Mesodermal cell (in vitro differentiated cells): ENCODE data around the gene MC2R.

ENCODE experiments used
- H3K27ac ChIP-seq: 2 replicates; pipeline ENCODE4 v1.7.0; 2013; ENCODE audit warnings: mild to moderate bottlenecking, low read depth, low read length, moderate library complexity; ENCODE audit not compliant: severe bottlenecking
- H3K36me3 ChIP-seq: 2 replicates; pipeline ENCODE4 v1.7.1; 2013; ENCODE audit warnings: mild to moderate bottlenecking, low read length, moderate library complexity; ENCODE audit not compliant: control insufficient read depth, insufficient read depth
- H3K4me1 ChIP-seq: one replicate; pipeline ENCODE4 v1.7.1; 2013; ENCODE audit warnings: mild to moderate bottlenecking, low read length; ENCODE audit not compliant: insufficient read depth, control insufficient read depth, poor library complexity, severe bottlenecking
- H3K4me3 ChIP-seq: 2 replicates; pipeline ENCODE4 v1.7.0; 2013; ENCODE audit warnings: low read length, control low read depth, mild to moderate bottlenecking; ENCODE audit not compliant: insufficient read depth, poor library complexity, severe bottlenecking; ENCODE audit errors: extremely low read depth
- H3K9me3 ChIP-seq: 2 replicates; pipeline ENCODE4 v1.7.1; 2013; ENCODE audit warnings: mild to moderate bottlenecking, low read length, moderate library complexity; ENCODE audit not compliant: control insufficient read depth
- WGBS, 2 experiments: methylation state at CpG; one replicate each; pipeline ENCODE4 v1.1.5; 2013; ENCODE audit warnings: missing lambda C conversion rate in 2 of 2; ENCODE audit not compliant: insufficient coverage in 2 of 2; 5-methylcytosine and 5-hydroxymethylcytosine counted together

Gene MC2R

GRCh38 chr18:13916559-13916958 lies 1.2 kb upstream of the MC2R start:
- Histone ChIP-seq H3K27ac (peak overlapping the region; percentile 10), H3K36me3 (no peaks in the 10 kb centered on the region), H3K9me3 (no peaks in the 10 kb centered on the region), H3K4me3 (no peak overlapping the region), H3K4me1 (no peaks in the 10 kb centered on the region)
- 63 to 69% methylated on average over 6 of the region's 6 CpGs for WGBS, 2 experiments

GRCh38 chr18:13915995-13916431 lies 677 bp upstream of the MC2R start:
- no peak overlapping the region for H3K4me3 ChIP-seq
- H3K27ac ChIP-seq = no peak overlapping the region
- H3K36me3 ChIP-seq = no peaks in the 10 kb centered on the region
- no peaks in the 10 kb centered on the region for H3K4me1 ChIP-seq
- 90 to 94% methylated on average over 4 to 5 of the region's 7 CpGs for WGBS, 2 experiments
- no peaks in the 10 kb centered on the region for H3K9me3 ChIP-seq

GRCh38 chr18:13914756-13915155 lies 580 bp downstream of the MC2R start:
- 77 to 90% methylated on average over 6 to 8 of the region's 9 CpGs for WGBS, 2 experiments
- Histone ChIP-seq H3K27ac (no peak overlapping the region), H3K9me3 (no peaks in the 10 kb centered on the region), H3K4me3 (no peak overlapping the region), H3K4me1 (no peaks in the 10 kb centered on the region), H3K36me3 (no peaks in the 10 kb centered on the region)

DNA sequence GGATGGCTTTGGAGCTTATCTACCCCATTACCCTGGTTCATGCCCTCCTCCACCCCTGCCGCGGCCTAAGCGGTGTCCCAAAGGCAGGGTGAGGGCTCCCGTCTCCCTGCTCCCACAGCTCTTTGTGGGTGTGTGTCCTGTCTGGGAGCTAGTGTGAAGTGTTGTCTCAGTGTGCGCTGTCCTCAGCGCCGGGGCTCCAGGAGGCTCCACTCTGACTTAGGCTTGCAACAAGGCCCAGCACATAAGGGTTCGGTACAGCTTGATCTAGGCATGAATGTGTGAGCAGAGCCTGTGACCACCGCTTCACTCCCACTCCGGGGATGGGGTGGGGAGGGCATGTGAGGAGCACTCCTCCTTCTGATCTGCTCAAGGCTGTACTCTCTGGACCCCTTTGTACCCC lies 1.2 kb downstream of the MC2R start:
- H3K4me1 ChIP-seq = no peaks in the 10 kb centered on the region
- no peaks in the 10 kb centered on the region for H3K9me3 ChIP-seq
- WGBS, 2 experiments = 97 to 100% methylated on average over 1 to 7 of the region's 10 CpGs
- no peak overlapping the region for H3K27ac ChIP-seq
- no peak overlapping the region for H3K4me3 ChIP-seq
- H3K36me3 ChIP-seq = no peaks in the 10 kb centered on the region

DNA sequence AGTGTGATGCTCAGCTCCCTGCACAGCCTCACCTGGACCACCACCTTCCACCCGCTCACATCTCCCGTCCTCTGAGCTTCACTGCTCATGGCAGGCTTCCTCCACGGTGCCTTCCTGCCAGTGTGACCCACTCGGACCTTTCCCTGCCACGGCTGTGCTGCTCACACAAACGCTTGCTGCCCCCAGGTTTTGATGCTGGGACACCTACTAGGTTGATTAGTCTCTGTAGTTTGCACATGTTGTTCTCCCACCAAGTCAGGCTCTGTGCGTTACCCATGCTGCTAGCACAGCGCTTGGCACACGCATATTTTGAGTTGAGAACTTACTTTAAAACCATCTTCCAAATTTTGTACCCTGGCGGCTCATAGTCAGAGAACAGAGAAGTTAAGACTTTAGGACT lies 2.1 kb downstream of the MC2R start:
- H3K4me3 ChIP-seq = no peak overlapping the region
- no peaks in the 10 kb centered on the region for H3K36me3 ChIP-seq
- H3K4me1 ChIP-seq = no peaks in the 10 kb centered on the region
- H3K27ac ChIP-seq = no peak overlapping the region
- WGBS, 2 experiments = 77 to 79% methylated on average over 10 of the region's 10 CpGs
- H3K9me3 ChIP-seq = no peaks in the 10 kb centered on the region

GRCh38 chr18:13912601-13913000 lies 2.7 kb downstream of the MC2R start:
- Histone ChIP-seq H3K4me1 (no peaks in the 10 kb centered on the region), H3K27ac (no peak overlapping the region)
- 89 to 94% methylated on average over 4 to 5 of the region's 9 CpGs for WGBS, 2 experiments

DNA sequence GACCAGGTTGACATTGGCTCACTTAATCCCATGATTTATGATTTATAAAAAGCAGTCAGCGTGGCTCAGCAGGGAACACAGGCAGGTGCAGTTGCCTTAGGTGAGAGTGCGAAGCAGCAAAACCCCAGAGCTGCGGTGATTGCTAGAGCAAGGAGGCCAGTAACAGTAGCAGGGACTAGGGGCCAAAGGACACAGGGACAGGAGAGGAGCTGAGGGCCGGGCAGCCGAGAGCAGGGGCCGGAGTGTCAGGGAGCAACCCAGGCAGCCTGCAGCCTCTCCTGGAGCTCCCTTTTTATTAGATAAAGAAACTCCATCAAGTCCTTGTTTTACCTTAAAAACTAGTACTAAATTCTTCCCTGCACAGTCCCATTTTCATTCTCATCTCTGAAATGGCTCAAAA lies 4.3 kb downstream of the MC2R start:
- H3K27ac ChIP-seq = no peak overlapping the region
- no peaks in the 10 kb centered on the region for H3K4me1 ChIP-seq
- no peaks in the 10 kb centered on the region for H3K36me3 ChIP-seq
- H3K9me3 ChIP-seq = no peaks in the 10 kb centered on the region
- WGBS, 2 experiments = 82 to 90% methylated on average over 3 to 5 of the region's 6 CpGs
- H3K4me3 ChIP-seq = no peak overlapping the region

More at GRCh38 chr18:13912601-13913000, 2.7 kb downstream of the MC2R start:
- Histone ChIP-seq H3K36me3 (no peaks in the 10 kb centered on the region), H3K9me3 (no peaks in the 10 kb centered on the region), H3K4me3 (no peak overlapping the region)

DNA sequence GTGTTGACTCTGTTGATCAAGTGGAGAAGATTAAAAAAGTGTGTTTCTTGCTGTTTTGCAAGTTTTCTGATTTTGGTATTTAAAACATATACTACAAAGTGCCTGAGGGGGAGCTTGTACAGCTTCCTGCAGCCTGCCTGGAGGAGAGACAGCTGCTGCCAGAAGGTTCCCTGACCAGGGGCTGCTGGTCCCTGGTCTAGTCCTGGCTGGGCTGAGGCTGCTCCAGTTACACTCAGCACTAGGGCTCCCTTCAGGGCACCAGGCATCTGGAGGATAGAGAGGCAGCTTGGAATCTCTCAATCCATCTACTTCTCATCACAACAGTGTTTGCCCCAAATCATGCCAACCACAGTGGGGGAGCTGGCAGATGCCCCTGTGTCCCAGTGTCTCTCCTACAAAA lies 4.8 kb downstream of the MC2R start:
- H3K4me1 ChIP-seq = no peaks in the 10 kb centered on the region
- no peaks in the 10 kb centered on the region for H3K36me3 ChIP-seq
- H3K9me3 ChIP-seq = no peaks in the 10 kb centered on the region
- H3K27ac ChIP-seq = no peak overlapping the region
- no peak overlapping the region for H3K4me3 ChIP-seq

- Histone ChIP-seq H3K27ac (no peak overlapping the region), H3K36me3 (no peaks in the 10 kb centered on the region), H3K4me3 (no peak overlapping the region), H3K9me3 (no peaks in the 10 kb centered on the region), H3K4me1 (no peaks in the 10 kb centered on the region)
- 87 to 95% methylated on average over 1 to 4 of the region's 4 CpGs for WGBS, 2 experiments
Observed at GRCh38 chr18:13909141-13909940, 6.0 kb downstream of the MC2R start.

DNA sequence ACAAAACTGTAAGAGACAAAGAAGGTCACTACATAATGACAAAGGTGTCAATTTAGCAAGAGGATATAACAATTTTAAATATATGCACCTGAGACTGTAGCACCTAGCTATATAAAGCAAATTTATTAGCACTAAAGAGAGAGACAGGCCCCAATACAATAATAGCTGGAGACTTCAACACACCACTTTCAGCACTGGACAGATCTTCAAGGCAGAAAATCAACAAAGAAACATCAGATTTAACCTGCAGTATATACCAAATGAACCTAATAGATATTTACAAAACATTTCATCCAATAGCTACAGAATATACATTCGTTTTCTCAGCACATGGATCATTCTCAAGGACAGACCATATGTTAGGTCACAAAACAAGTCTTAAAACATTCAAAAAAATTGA lies 14.7 kb downstream of the MC2R start:
- H3K4me1 ChIP-seq = no peaks in the 10 kb centered on the region
- WGBS, 2 experiments = 40 to 43% methylated on average over 1 of the region's 1 CpG
- no peak overlapping the region for H3K27ac ChIP-seq
- H3K4me3 ChIP-seq = no peak overlapping the region
- no peaks in the 10 kb centered on the region for H3K36me3 ChIP-seq
- H3K9me3 ChIP-seq = no peaks in the 10 kb centered on the region

DNA sequence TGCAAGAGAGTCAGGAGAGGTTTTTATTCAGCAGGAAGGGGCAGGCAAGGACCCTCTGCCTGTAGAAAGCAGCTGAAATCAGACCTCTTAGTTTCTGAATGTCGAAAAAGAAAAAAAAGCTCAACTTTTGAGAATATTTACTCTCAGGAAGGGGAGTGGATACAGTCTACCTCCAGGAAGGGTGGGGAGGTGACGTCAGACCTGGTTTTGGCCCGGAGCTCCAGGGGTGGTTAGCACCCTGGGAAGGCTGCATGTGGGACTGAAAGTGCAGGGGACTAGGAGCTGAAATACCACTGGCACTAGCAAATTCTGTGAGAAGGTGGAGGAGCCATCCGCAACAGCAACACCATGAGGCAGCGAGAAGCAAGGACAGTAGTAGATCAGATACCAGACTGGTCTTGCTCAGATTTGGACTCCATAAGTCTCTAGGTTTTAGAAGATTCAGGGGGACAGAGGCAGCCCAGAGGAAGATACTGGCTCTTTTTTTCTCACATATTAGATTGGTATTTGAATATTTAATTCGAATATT lies 19.8 kb downstream of the MC2R start:
- 85 to 86% methylated on average over 3 to 5 of the region's 6 CpGs for WGBS, 2 experiments
- H3K4me1 ChIP-seq = peaks cover 5% of the 10 kb centered on the region
- H3K4me3 ChIP-seq = no peak overlapping the region
- H3K27ac ChIP-seq = no peak overlapping the region
- no peaks in the 10 kb centered on the region for H3K9me3 ChIP-seq
- no peaks in the 10 kb centered on the region for H3K36me3 ChIP-seq
